Endodermal cell (in vitro differentiated cells): Measurements from ENCODE around the gene DCST2. TPM values are rescaled to one million over a fixed set of nuclear protein-coding genes. Genes with fewer than 3 reads are reported as not detected.

Experiments used
- DNase-seq: peaks from one replicate; pipeline ENCODE4 v3.0.0-alpha.2; 2017
- H3K27ac ChIP-seq: 2 replicates; pipeline ENCODE4 v1.5.1; 2013; ENCODE audit warnings: mild to moderate bottlenecking, low read depth, low read length, moderate library complexity
- H3K27me3 ChIP-seq: 2 replicates; pipeline ENCODE4 v1.6.1; 2013; ENCODE audit warnings: mild to moderate bottlenecking, low read length, moderate library complexity; ENCODE audit not compliant: insufficient read depth, control insufficient read depth, poor library complexity, severe bottlenecking
- H3K36me3 ChIP-seq: 2 replicates; pipeline ENCODE4 v1.7.0; 2013; ENCODE audit warnings: mild to moderate bottlenecking, low read length, moderate library complexity; ENCODE audit not compliant: control insufficient read depth, insufficient read depth
- H3K4me1 ChIP-seq: one replicate; pipeline ENCODE4 v1.7.0; 2013; ENCODE audit warnings: low read length; ENCODE audit not compliant: control insufficient read depth, insufficient read depth
- H3K4me3 ChIP-seq: 2 replicates; pipeline ENCODE4 v1.5.1; 2013; ENCODE audit warnings: mild to moderate bottlenecking, low read length, moderate library complexity
- H3K9ac ChIP-seq: 2 replicates; pipeline ENCODE4 v1.6.1; 2013; ENCODE audit warnings: mild to moderate bottlenecking, low read length, moderate library complexity; ENCODE audit not compliant: poor library complexity, severe bottlenecking; ENCODE audit errors: extremely low read depth
- H3K9me3 ChIP-seq: 2 replicates; pipeline ENCODE4 v1.6.1; 2013; ENCODE audit warnings: mild to moderate bottlenecking, low read length, moderate library complexity; ENCODE audit not compliant: control insufficient read depth
- H3K27ac Mint-ChIP-seq: 2 replicates; pipeline ENCODE4 v1.8.0; 2020; ENCODE audit warnings: mixed read lengths
- H3K27me3 Mint-ChIP-seq: 2 replicates; pipeline ENCODE4 v1.8.0; 2021; ENCODE audit warnings: mild to moderate bottlenecking, mixed read lengths; ENCODE audit not compliant: insufficient read depth
- H3K36me3 Mint-ChIP-seq: 2 replicates; pipeline ENCODE4 v1.8.0; 2020; ENCODE audit warnings: low read depth, mixed read lengths
- H3K4me1 Mint-ChIP-seq: 2 replicates; pipeline ENCODE4 v1.8.0; 2020; ENCODE audit warnings: mixed read lengths
- H3K4me3 Mint-ChIP-seq: 2 replicates; pipeline ENCODE4 v1.8.0; 2020; ENCODE audit warnings: mild to moderate bottlenecking, moderate library complexity, mixed read lengths
- H3K9me3 Mint-ChIP-seq: 2 replicates; pipeline ENCODE4 v1.8.0; 2020; ENCODE audit warnings: mild to moderate bottlenecking, mixed read lengths
- WGBS, 2 experiments: methylation state at CpG; one replicate each; pipeline versions ENCODE4 v1.1.5 to v1.1.7; 2013; ENCODE audit warnings: missing lambda C conversion rate in 2 of 2, mixed read lengths in 1 of 2; ENCODE audit not compliant: insufficient coverage in 1 of 2, insufficient read length in 1 of 2; 5-methylcytosine and 5-hydroxymethylcytosine counted together
- total RNA-seq, 2 donors: library from RNA; stranded (reverse); fragmentation: NEBNext Ultra II Directional in 1 of 2; extraction: Animal tissue kit (Norgen Biotek cat#: 25700) in 1 of 2; gene quantifications; 2 replicates in 1 of 2; 3 replicates in 1 of 2; pipeline ENCODE4 v1.2.1, GENCODE V29; 2021
- TF ChIP-seq, protein P1 (sequence below): fragments of 200-600 bp; sonication (generic); conservative IDR thresholded peaks from 2 replicates; pipeline ENCODE4 v1.5.0; 2021; ENCODE audit warnings: antibody characterized with exemption, mild to moderate bottlenecking

DCST2 gene
- total RNA-seq, 2 donors from 2014 or later = 0.44 to 2.0 TPM

- Histone ChIP-seq H3K27ac (peak overlapping the region; percentile 91), H3K9me3 (no peaks in the 10 kb centered on the region), H3K36me3 (no peaks in the 10 kb centered on the region), H3K9ac (peak overlapping the region; percentile 57), H3K27me3 (no peaks in the 10 kb centered on the region), H3K4me3 (peak overlapping the region; percentile 86), H3K4me1 (peaks cover 9% of the 10 kb centered on the region)
- Mint-ChIP-seq H3K9me3 (no peaks in the 10 kb centered on the region), H3K27ac (peak overlapping the region; percentile 85), H3K4me3 (peak overlapping the region; percentile 93), H3K27me3 (peaks cover 6% of the 10 kb centered on the region), H3K36me3 (no peaks in the 10 kb centered on the region), H3K4me1 (peaks cover 14% of the 10 kb centered on the region)
- peak; percentile 100 for DNase-seq
- TF ChIP-seq, protein P1, sequence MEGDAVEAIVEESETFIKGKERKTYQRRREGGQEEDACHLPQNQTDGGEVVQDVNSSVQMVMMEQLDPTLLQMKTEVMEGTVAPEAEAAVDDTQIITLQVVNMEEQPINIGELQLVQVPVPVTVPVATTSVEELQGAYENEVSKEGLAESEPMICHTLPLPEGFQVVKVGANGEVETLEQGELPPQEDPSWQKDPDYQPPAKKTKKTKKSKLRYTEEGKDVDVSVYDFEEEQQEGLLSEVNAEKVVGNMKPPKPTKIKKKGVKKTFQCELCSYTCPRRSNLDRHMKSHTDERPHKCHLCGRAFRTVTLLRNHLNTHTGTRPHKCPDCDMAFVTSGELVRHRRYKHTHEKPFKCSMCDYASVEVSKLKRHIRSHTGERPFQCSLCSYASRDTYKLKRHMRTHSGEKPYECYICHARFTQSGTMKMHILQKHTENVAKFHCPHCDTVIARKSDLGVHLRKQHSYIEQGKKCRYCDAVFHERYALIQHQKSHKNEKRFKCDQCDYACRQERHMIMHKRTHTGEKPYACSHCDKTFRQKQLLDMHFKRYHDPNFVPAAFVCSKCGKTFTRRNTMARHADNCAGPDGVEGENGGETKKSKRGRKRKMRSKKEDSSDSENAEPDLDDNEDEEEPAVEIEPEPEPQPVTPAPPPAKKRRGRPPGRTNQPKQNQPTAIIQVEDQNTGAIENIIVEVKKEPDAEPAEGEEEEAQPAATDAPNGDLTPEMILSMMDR = peak; percentile 56
- 0% methylated on average over 38 of the region's 38 CpGs; no CpG with 5 or more reads in 1 of the 2 experiments for WGBS, 2 experiments
Observed at GRCh38 chr1:155001675-155002463, 31.7 kb downstream of the DCST2 start.

DNA sequence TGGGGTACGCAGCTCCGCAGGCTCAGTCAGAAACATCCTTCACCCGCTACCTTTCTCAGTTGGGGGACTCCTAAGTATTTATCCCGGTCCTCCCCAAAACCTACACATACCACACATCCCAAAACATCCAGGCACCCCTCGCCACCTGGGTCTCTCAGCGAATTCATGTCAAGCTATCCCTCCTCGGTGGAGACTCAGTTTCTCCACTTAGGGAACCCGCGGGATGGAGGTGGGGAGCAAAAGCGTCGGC, 32.2 kb downstream of the DCST2 start:
- no peaks in the 10 kb centered on the region for H3K36me3 Mint-ChIP-seq
- H3K4me3 ChIP-seq = peak overlapping the region; percentile 86
- H3K36me3 ChIP-seq = no peaks in the 10 kb centered on the region
- peaks cover 6% of the 10 kb centered on the region for H3K27me3 Mint-ChIP-seq
- H3K9me3 Mint-ChIP-seq = no peaks in the 10 kb centered on the region
- no peaks in the 10 kb centered on the region for H3K9me3 ChIP-seq
- 0 to 2% methylated on average over 6 to 11 of the region's 11 CpGs for WGBS, 2 experiments
- H3K9ac ChIP-seq = peak overlapping the region; percentile 57
- H3K4me3 Mint-ChIP-seq = peak overlapping the region; percentile 93
- no peak for DNase-seq
- H3K27me3 ChIP-seq = no peaks in the 10 kb centered on the region
- peak overlapping the region; percentile 35 for H3K27ac Mint-ChIP-seq
- TF ChIP-seq, protein P1 = no peak
- H3K27ac ChIP-seq = peak overlapping the region; percentile 91
- peaks cover 9% of the 10 kb centered on the region for H3K4me1 ChIP-seq
- H3K4me1 Mint-ChIP-seq = peaks cover 14% of the 10 kb centered on the region

GRCh38 chr1:155000726-155001424, 32.7 kb downstream of the DCST2 start:
- H3K27ac ChIP-seq = peak overlapping the region; percentile 91
- Mint-ChIP-seq H3K9me3 (no peaks in the 10 kb centered on the region), H3K27ac (peak overlapping the region; percentile 72), H3K27me3 (peaks cover 6% of the 10 kb centered on the region), H3K4me3 (peak overlapping the region; percentile 93), H3K36me3 (no peaks in the 10 kb centered on the region), H3K4me1 (peaks cover 14% of the 10 kb centered on the region)
- H3K36me3 ChIP-seq = no peaks in the 10 kb centered on the region
- DNase-seq = peak; percentile 98
- no peaks in the 10 kb centered on the region for H3K9me3 ChIP-seq
- no peaks in the 10 kb centered on the region for H3K27me3 ChIP-seq
- peaks cover 9% of the 10 kb centered on the region for H3K4me1 ChIP-seq
- peak overlapping the region; percentile 57 for H3K9ac ChIP-seq
- TF ChIP-seq, protein P1 = no peak
- WGBS, 2 experiments = 0 to 1% methylated on average over 7 to 43 of the region's 43 CpGs
- peak overlapping the region; percentile 86 for H3K4me3 ChIP-seq
